Measurements from ENCODE around the gene PCDH9. TPM values are rescaled to one million over a fixed set of nuclear protein-coding genes. Genes with fewer than 3 reads are reported as not detected.

PCDH9 gene
- total RNA-seq, 4 donors from 2014 or later = 0.37 to 2.4 (median 1.5) TPM

GRCh38 chr13:66689628-66690027 is 540.5 kb downstream of the PCDH9 start:
- Histone ChIP-seq H3K36me3 (no peaks in the 10 kb centered on the region), H3K27me3 (no peaks in the 10 kb centered on the region), H3K4me1 (no peaks in the 10 kb centered on the region), H3K9me3 (no peaks in the 10 kb centered on the region), H3K4me3 (no peak overlapping the region), H3K27ac (no peak overlapping the region)
- 32 to 36% methylated on average over 4 of the region's 4 CpGs for WGBS, 2 donors (ENCODE audit: low coverage in 1 of 2)
- no peak for TF ChIP-seq EP300 (IDR thresholded peaks at IDR 0.05; ENCODE audit: low read depth)
- TF ChIP-seq POLR2A (IDR thresholded peaks at IDR 0.05) = no peak
- TF ChIP-seq, protein P1, sequence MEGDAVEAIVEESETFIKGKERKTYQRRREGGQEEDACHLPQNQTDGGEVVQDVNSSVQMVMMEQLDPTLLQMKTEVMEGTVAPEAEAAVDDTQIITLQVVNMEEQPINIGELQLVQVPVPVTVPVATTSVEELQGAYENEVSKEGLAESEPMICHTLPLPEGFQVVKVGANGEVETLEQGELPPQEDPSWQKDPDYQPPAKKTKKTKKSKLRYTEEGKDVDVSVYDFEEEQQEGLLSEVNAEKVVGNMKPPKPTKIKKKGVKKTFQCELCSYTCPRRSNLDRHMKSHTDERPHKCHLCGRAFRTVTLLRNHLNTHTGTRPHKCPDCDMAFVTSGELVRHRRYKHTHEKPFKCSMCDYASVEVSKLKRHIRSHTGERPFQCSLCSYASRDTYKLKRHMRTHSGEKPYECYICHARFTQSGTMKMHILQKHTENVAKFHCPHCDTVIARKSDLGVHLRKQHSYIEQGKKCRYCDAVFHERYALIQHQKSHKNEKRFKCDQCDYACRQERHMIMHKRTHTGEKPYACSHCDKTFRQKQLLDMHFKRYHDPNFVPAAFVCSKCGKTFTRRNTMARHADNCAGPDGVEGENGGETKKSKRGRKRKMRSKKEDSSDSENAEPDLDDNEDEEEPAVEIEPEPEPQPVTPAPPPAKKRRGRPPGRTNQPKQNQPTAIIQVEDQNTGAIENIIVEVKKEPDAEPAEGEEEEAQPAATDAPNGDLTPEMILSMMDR (IDR thresholded peaks at IDR 0.05) = no peak
- TF ChIP-seq POLR2AphosphoS5 (IDR thresholded peaks at IDR 0.05) = no peak
- intact Hi-C loops (cut with DNase I; ENCODE audit: low total_unique reads) (no loop called here), in situ Hi-C loops (cut with MboI; ENCODE audit: low pct_ligation_motif_present in 1 of 4, low pct_unique_long_range_greater_than_20kb in 1 of 4, low sequenced_read_pairs in 3 of 4) (no loop called here)
- no peak for DNase-seq

GRCh38 chr13:66689037-66689619 is 541.0 kb downstream of the PCDH9 start:
- H3K9me3 ChIP-seq = no peaks in the 10 kb centered on the region
- H3K4me3 ChIP-seq = no peak overlapping the region
- no peaks in the 10 kb centered on the region for H3K4me1 ChIP-seq
- in situ Hi-C loops (cut with MboI; ENCODE audit: low pct_ligation_motif_present in 1 of 4, low pct_unique_long_range_greater_than_20kb in 1 of 4, low sequenced_read_pairs in 3 of 4) (no loop called here), intact Hi-C loops (cut with DNase I; ENCODE audit: low total_unique reads) (no loop called here)
- TF ChIP-seq POLR2A (IDR thresholded peaks at IDR 0.05) (no peak), EP300 (IDR thresholded peaks at IDR 0.05; ENCODE audit: low read depth) (no peak), POLR2AphosphoS5 (IDR thresholded peaks at IDR 0.05) (no peak)
- TF ChIP-seq, protein P1 (IDR thresholded peaks at IDR 0.05) = no peak
- 87% methylated on average over 4 of the region's 4 CpGs; no CpG with 5 or more reads in 1 of the 2 donors for WGBS, 2 donors (ENCODE audit: low coverage in 1 of 2)
- no peaks in the 10 kb centered on the region for H3K27me3 ChIP-seq
- H3K27ac ChIP-seq = no peak overlapping the region
- DNase-seq = no peak
- no peaks in the 10 kb centered on the region for H3K36me3 ChIP-seq

GRCh38 chr13:66681403-66681802 is 548.7 kb downstream of the PCDH9 start:
- DNase-seq = no peak
- Histone ChIP-seq H3K9me3 (no peaks in the 10 kb centered on the region), H3K36me3 (no peaks in the 10 kb centered on the region), H3K27ac (no peak overlapping the region), H3K27me3 (no peaks in the 10 kb centered on the region), H3K4me3 (no peak overlapping the region), H3K4me1 (no peaks in the 10 kb centered on the region)
- 50 to 57% methylated on average over 1 of the region's 1 CpG for WGBS, 2 donors (ENCODE audit: low coverage in 1 of 2)
- intact Hi-C loops (cut with DNase I; ENCODE audit: low total_unique reads) (no loop called here), in situ Hi-C loops (cut with MboI; ENCODE audit: low pct_ligation_motif_present in 1 of 4, low pct_unique_long_range_greater_than_20kb in 1 of 4, low sequenced_read_pairs in 3 of 4) (no loop called here)
- no peak for TF ChIP-seq POLR2AphosphoS5 (IDR thresholded peaks at IDR 0.05)
- TF ChIP-seq, protein P1 (IDR thresholded peaks at IDR 0.05) = no peak
- TF ChIP-seq EP300 (IDR thresholded peaks at IDR 0.05; ENCODE audit: low read depth) = no peak
- no peak for TF ChIP-seq POLR2A (IDR thresholded peaks at IDR 0.05)

- no peak overlapping the region for H3K4me3 ChIP-seq
- H3K27ac ChIP-seq = no peak overlapping the region
- in situ Hi-C loops (cut with MboI; ENCODE audit: low pct_ligation_motif_present in 1 of 4, low pct_unique_long_range_greater_than_20kb in 1 of 4, low sequenced_read_pairs in 3 of 4) (no loop called here), intact Hi-C loops (cut with DNase I; ENCODE audit: low total_unique reads) (no loop called here)
- no peaks in the 10 kb centered on the region for H3K27me3 ChIP-seq
- no peaks in the 10 kb centered on the region for H3K36me3 ChIP-seq
- DNase-seq = no peak
- no peaks in the 10 kb centered on the region for H3K9me3 ChIP-seq
- no peaks in the 10 kb centered on the region for H3K4me1 ChIP-seq
- WGBS, 2 donors (ENCODE audit: low coverage in 1 of 2) = 88% methylated on average over 1 of the region's 1 CpG
- TF ChIP-seq EP300 (IDR thresholded peaks at IDR 0.05; ENCODE audit: low read depth) (no peak), POLR2A (IDR thresholded peaks at IDR 0.05) (no peak), POLR2AphosphoS5 (IDR thresholded peaks at IDR 0.05) (no peak)
- TF ChIP-seq, protein P1 (IDR thresholded peaks at IDR 0.05) = no peak
These were observed 550.1 kb downstream of the PCDH9 start for GRCh38 chr13:66680031-66680430.
